Fibroblast of mammary gland (primary cell): ENCODE measurements around the gene TRA2B.

Experiments
- DNase-seq: peaks from one replicate; pipeline ENCODE4 v3.0.0-alpha.2; 2010; ENCODE audit warnings: low read depth
- H3K4me3 ChIP-seq: 2 replicates; pipeline ENCODE4 v1.5.1; 2011; ENCODE audit warnings: low read depth, mild to moderate bottlenecking, low read length, moderate library complexity; ENCODE audit not compliant: control insufficient read depth
- TF ChIP-seq, protein P1 (sequence below): conservative IDR thresholded peaks from 2 replicates; pipeline ENCODE4 v1.5.1; 2011; ENCODE audit warnings: low read depth, low read length, inconsistent platforms; ENCODE audit not compliant: control insufficient read depth, insufficient read depth

TRA2B gene

DNA sequence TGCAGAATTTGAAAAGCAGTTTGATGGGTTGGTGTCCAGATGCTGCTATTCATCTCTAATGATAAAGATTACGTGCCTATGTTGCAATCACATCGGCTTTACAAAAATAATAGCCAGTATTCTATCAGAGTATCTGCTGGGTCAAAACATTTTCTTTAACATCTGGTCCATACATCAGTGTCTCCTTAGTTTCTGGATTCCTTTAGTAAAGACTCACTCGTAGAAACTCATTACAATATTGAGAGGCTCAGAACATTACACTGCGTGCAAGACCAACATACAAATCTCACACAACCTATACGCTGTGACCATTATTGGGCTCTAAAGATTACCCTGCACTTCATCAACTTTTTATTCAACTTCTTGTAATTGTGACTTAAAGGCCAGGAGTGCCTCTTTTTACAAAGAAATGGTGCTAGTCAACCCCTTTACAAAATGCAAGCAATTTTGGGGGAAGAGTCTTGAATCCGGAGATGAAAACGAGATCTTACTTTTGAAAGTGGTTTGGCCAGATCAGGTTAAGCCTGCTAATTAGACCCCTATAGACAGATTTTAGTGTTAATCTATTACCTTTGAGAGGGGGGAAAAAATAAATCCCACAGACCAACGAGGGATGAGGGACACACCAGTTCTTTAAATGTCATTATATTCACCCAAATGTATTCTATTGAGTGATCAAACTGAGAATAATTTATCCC, 2.9 kb downstream of the TRA2B start:
- H3K4me3 ChIP-seq: peak overlapping the region; percentile 100
- TF ChIP-seq, protein P1, sequence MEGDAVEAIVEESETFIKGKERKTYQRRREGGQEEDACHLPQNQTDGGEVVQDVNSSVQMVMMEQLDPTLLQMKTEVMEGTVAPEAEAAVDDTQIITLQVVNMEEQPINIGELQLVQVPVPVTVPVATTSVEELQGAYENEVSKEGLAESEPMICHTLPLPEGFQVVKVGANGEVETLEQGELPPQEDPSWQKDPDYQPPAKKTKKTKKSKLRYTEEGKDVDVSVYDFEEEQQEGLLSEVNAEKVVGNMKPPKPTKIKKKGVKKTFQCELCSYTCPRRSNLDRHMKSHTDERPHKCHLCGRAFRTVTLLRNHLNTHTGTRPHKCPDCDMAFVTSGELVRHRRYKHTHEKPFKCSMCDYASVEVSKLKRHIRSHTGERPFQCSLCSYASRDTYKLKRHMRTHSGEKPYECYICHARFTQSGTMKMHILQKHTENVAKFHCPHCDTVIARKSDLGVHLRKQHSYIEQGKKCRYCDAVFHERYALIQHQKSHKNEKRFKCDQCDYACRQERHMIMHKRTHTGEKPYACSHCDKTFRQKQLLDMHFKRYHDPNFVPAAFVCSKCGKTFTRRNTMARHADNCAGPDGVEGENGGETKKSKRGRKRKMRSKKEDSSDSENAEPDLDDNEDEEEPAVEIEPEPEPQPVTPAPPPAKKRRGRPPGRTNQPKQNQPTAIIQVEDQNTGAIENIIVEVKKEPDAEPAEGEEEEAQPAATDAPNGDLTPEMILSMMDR: no peak
- DNase-seq: peak; percentile 56

DNA sequence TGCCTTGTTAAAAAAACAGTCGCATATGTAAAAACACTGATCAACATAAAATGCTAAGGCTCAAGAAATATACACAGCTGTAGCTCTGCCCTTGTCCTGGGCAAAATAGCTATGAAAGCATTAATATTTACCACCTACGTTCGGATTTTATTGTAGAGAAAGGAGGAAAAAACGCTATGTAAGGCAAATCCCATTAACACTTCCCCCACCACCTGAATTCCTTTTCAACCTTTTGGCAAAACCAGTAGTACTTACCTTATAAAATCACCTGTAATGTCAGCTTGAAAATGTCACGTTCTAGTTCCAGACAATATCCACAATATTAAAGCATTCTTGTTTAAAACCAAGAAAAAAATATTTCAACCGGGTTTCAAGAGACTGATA, 3.6 kb downstream of the TRA2B start:
- peak overlapping the region; percentile 100 for H3K4me3 ChIP-seq
- TF ChIP-seq, protein P1: no peak
- no peak for DNase-seq

DNA sequence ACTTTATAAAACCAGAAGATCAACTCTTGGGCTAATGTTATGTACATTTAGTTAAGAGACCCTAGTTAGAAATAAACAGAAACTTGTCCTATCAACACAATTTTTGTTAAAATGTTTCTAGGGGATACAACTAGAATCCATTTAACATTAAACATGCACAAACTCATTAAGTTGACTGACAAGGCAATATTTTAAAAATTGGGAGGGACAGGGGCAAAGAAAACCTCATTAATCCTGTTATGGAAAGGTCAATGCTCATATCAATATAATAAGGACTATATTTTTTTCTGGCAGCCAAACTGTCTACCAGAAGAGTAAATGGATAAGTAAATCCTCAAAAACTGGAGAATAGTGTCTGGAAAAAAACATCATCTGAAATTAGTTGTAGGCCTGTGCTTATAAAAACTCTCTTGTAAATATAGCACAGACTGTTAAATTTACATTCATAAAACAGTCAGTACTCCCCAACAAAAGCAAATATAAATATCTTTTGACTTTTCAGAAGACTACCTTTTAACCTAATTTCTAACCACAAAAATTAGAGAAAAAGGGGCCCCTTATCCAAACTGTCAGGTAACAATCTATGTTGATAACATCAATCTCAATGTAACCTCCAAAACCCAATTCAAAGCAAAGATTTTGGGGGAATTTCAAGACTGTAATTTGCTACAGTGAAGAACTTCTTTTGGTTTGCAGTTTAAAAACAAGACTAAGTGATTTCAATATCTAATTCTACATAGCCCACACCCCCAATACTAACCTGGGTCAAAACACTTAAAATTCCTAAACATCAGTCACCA, 4.2 kb downstream of the TRA2B start:
- peak overlapping the region; percentile 100 for H3K4me3 ChIP-seq
- DNase-seq: no peak
- TF ChIP-seq, protein P1: no peak

DNA sequence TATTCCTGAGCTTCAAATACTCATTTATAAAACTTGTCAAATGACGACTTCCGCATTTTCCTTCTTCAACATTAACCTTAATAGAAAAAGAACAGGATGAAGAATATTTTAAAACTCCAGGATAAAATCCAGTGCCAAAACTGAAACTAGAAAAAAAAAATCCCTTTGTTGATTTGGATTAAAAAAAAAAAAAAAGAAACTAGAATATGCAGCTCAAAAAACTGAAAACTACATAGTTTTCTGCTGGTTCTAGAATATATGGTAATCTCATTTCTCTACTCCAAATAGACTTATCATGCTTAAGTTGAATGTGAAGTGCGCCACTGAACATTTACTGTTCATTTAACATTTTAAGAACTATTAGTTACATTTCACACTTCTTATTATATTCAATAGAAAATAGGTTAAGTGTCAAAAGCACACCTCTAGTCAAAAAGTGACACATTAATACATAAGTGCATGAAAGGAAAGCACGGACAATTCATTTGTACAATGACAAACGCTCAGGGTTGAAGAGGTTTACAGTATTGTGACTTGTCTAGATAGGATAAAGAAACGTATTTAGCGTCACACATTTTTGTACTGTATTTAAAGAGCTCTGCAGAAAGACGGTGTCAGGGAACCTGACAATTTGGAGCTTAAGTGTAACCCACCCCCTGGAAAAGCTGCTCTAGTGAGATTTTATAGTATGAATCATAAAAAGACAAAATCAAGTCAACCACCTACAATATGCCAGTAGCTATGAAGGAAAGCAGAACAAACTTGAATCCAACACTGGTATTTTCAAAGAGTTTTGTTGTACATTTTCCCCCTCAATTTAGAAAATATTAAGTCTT, 5.8 kb downstream of the TRA2B start:
- TF ChIP-seq, protein P1: no peak
- no peak for DNase-seq
- peak overlapping the region; percentile 14 for H3K4me3 ChIP-seq

DNA sequence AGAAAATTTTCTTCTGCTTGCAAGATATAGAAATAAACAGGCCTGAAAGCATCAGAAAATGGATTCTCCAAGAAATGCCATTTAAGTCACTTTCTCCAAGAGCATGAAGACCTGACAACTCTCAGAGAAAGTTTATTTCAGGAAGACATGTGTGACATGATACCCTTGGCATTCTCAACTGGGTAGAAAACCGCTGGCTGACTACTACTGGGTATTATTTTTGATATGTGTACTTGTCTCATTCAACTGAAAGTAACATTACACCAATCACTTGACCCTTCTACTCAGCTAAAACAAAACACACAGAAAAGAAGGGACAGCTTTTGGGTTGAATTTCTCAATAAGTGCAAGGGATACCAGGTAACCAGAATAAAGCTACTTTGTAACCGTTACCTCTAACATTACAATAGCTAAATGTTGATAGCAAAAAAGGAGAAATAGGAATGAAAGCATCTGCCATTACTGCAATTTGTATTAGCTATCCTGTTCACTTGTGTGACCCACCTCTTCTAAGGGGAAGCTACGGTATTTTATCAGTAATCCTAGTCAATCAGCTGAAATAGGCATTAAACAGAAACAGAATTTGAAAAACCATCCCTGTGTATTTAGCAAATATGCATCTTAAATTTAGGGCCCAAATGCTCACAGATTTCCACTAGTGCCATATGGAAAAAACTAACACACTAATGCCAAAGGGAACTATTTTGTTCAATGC, 7.3 kb downstream of the TRA2B start:
- TF ChIP-seq, protein P1: no peak
- peak overlapping the region; percentile 9 for H3K4me3 ChIP-seq
- DNase-seq: peak; percentile 53
